ENCODE measurements around the gene P2RY8.

Gene P2RY8

DNA sequence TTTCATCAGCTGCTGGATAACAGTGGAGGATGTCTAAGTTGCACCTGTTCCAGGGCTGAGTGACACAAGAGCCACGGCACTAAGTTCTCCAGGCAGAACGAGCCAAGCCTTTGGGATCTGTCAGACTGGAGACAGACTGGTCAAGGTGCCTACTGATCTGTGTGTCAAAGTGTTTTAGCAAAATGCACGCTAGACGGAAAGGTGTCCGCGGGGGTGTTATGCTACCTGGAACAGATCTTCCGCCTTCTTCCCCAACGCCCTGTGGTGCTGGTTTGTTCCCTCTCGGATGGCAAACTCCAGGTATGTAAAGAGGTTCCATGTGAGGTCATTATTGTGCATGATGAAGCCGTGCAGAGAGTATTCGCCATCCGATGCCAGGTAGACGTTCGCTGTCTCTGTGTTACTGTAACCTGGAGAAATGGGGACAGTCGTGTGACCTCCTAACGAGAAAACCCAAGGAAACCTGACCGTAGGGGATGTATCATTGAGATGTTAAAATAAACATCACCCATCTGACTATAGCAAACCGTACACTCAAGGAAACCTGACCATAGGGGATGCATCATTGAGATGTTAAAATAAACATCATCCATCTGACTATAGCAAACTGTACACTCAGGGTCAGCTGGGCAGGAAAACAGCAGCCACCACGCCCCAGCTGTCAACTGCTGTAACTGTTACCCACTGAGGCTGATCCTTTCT is 115.4 kb downstream of the P2RY8 start:
- no peak overlapping the region for H3K4me2 ChIP-seq
- H3K27ac ChIP-seq, result no peak overlapping the region
- peaks cover 0 to 16% (median 0%) of the 10 kb centered on the region in 11 experiments; a peak in 6 of 22 replicates for H4K20me1 ChIP-seq
- peaks cover 68 to 91% (median 84%) of the 10 kb centered on the region in 11 experiments for H3K36me3 ChIP-seq
- no peak overlapping the region for H3K9ac ChIP-seq
- peaks cover 0 to 11% (median 0%) of the 10 kb centered on the region in 10 experiments; a peak in 5 of 20 replicates for H3K4me1 ChIP-seq
- no peaks in the 10 kb centered on the region for H3K27me3 ChIP-seq
- H3K9me3 ChIP-seq (replicated peaks in 1 of 11), result peaks cover 45 to 67% (median 53%) of the 10 kb centered on the region in 11 experiments
- H3K4me3 ChIP-seq, result no peak overlapping the region
- TF ChIP-seq Cebpa-rat (IDR thresholded peaks at IDR 0.05), result no peak

- peaks cover 0 to 16% (median 0%) of the 10 kb centered on the region in 11 experiments; a peak in 6 of 22 replicates for H4K20me1 ChIP-seq
- no peaks in the 10 kb centered on the region for H3K27me3 ChIP-seq
- 0 out of 22 replicates have a peak overlapping the region, but pooled peaks of 1 of the 11 experiments have one; percentile 26 for H3K27ac ChIP-seq
- TF ChIP-seq Cebpa-rat (IDR thresholded peaks at IDR 0.05), result no peak
- H3K4me1 ChIP-seq, result peaks cover 0 to 11% (median 0%) of the 10 kb centered on the region in 10 experiments; a peak in 5 of 20 replicates
- peaks cover 66 to 90% (median 83%) of the 10 kb centered on the region in 11 experiments for H3K36me3 ChIP-seq
- no peak overlapping the region for H3K9ac ChIP-seq
- no peak overlapping the region for H3K4me2 ChIP-seq
- H3K9me3 ChIP-seq (replicated peaks in 1 of 11), result peaks cover 41 to 55% (median 46%) of the 10 kb centered on the region in 11 experiments
- H3K4me3 ChIP-seq, result no peak overlapping the region
Measured at GRCh38 chrX:1420371-1420770, 116.6 kb downstream of the P2RY8 start.

DNA sequence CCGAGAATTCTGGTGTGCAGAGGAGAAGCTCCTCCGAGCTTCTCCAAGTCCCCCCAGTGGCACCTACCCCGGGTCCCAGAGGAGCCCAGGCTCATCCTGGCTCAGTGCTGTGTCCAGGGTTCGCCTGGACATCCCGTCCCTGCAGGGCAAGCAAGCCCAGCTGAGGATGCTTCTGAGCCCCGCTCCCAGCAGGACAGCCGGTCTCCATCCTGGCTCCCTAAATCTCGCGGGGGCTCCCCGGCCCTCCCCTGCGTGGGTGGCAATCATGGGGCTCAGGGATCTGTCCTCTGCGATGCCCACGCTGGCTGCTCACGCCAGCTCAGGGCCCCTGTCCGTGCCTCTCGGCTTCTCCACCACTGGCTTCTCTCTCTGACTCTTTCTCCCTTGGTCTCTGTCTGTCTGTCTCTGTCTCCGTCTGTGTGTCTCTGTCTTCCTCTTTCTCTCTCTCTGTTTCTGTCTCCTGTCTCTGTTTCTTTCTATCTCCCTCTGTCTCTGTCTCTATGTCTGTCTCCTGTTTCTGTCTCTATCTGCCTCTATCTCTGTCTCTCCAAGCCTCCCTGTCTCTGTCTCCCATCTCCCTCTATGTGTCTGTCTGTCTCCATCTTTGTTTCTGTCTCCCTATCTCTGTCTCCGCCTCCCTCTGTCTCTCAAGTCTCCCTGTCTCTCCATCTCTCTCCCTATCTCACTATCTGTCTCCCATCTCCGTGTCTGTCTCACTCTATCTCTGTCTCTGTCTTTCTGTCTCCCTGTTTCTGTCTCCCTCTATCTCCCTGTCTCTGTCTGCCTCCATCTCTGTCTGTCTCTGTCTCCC is 117.2 kb downstream of the P2RY8 start:
- Histone ChIP-seq H3K36me3 (peaks cover 60 to 85% (median 78%) of the 10 kb centered on the region in 11 experiments), H3K4me2 (no peak overlapping the region), H3K27ac (0 out of 22 replicates have a peak overlapping the region, but pooled peaks of 1 of the 11 experiments have one; percentile 26), H4K20me1 (peaks cover 0 to 16% (median 0%) of the 10 kb centered on the region in 11 experiments; a peak in 6 of 22 replicates), H3K9ac (peak overlapping the region in 1 of 11 experiments; percentile 13; a peak in 1 of 22 replicates), H3K27me3 (no peaks in the 10 kb centered on the region), H3K9me3 (replicated peaks in 1 of 11) (peaks cover 37 to 49% (median 41%) of the 10 kb centered on the region in 11 experiments), H3K4me1 (peaks cover 0 to 11% (median 0%) of the 10 kb centered on the region in 10 experiments; a peak in 5 of 20 replicates), H3K4me3 (no peak overlapping the region)
- no peak for TF ChIP-seq Cebpa-rat (IDR thresholded peaks at IDR 0.05)

GRCh38 chrX:1418901-1419544 is 118.0 kb downstream of the P2RY8 start:
- H3K9me3 ChIP-seq (replicated peaks in 1 of 11), result peaks cover 37 to 44% (median 41%) of the 10 kb centered on the region in 11 experiments
- H3K4me1 ChIP-seq, result peaks cover 0 to 16% (median 0%) of the 10 kb centered on the region in 10 experiments; a peak in 5 of 20 replicates
- 0 out of 22 replicates have a peak overlapping the region, but pooled peaks of 1 of the 11 experiments have one; percentile 13 for H3K9ac ChIP-seq
- H3K27ac ChIP-seq, result no peak overlapping the region
- peaks cover 0 to 21% (median 4%) of the 10 kb centered on the region in 11 experiments; a peak in 8 of 22 replicates for H4K20me1 ChIP-seq
- H3K36me3 ChIP-seq, result peaks cover 67 to 92% (median 83%) of the 10 kb centered on the region in 11 experiments
- H3K27me3 ChIP-seq, result no peaks in the 10 kb centered on the region
- TF ChIP-seq Cebpa-rat (IDR thresholded peaks at IDR 0.05), result no peak
- H3K4me3 ChIP-seq, result no peak overlapping the region
- H3K4me2 ChIP-seq, result no peak overlapping the region

GRCh38 chrX:1417921-1418771 is 118.8 kb downstream of the P2RY8 start:
- TF ChIP-seq Cebpa-rat (IDR thresholded peaks at IDR 0.05), result no peak
- Histone ChIP-seq H3K36me3 (peaks cover 72 to 95% (median 87%) of the 10 kb centered on the region in 11 experiments), H3K27ac (no peak overlapping the region), H3K4me2 (no peak overlapping the region), H3K9me3 (replicated peaks in 1 of 11) (peaks cover 30 to 36% (median 33%) of the 10 kb centered on the region in 11 experiments), H3K4me3 (no peak overlapping the region; a peak in 1 of 20 replicates), H3K9ac (no peak overlapping the region), H4K20me1 (peaks cover 0 to 30% (median 5%) of the 10 kb centered on the region in 11 experiments; a peak in 9 of 22 replicates), H3K27me3 (no peaks in the 10 kb centered on the region), H3K4me1 (peaks cover 0 to 16% (median 0%) of the 10 kb centered on the region in 10 experiments; a peak in 5 of 20 replicates)

DNA sequence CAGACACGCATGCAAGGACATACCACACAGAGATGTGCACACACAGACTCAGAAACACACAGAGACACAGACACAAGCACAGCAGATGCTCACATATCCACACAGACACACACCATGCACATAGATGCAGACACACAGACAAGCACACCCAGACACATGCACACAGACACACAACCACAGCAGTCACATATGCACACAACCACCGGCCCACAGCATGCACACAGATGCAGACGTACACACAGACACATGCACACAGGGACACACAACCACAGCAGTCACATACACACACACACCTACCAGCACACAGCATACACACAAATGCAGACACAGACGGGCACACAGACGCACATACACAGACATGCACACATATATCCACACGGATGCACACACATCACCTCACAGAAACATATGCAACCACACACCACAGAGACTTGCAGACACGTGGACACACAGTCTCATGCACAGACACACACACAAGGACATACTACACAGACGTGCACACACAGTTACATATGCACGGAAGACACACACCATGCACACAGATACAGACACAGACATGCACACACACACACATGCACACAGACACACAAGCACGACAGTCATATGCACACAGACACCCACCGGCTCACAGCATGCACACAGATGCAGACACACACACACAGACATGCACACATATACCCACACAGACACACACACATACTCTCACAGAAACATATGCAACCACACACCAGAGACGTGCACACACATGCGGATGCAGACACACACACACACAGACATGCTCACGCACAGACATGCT is 119.8 kb downstream of the P2RY8 start:
- Histone ChIP-seq H3K27ac (no peak overlapping the region), H3K4me2 (no peak overlapping the region), H3K4me3 (no peak overlapping the region), H4K20me1 (peaks cover 0 to 35% (median 5%) of the 10 kb centered on the region in 11 experiments; a peak in 10 of 22 replicates), H3K36me3 (peaks cover 72 to 95% (median 86%) of the 10 kb centered on the region in 11 experiments), H3K4me1 (peaks cover 0 to 16% (median 0%) of the 10 kb centered on the region in 10 experiments; a peak in 5 of 20 replicates), H3K9ac (no peak overlapping the region), H3K27me3 (no peaks in the 10 kb centered on the region), H3K9me3 (replicated peaks in 1 of 11) (peaks cover 20 to 26% (median 24%) of the 10 kb centered on the region in 11 experiments)
- no peak for TF ChIP-seq Cebpa-rat (IDR thresholded peaks at IDR 0.05)

DNA sequence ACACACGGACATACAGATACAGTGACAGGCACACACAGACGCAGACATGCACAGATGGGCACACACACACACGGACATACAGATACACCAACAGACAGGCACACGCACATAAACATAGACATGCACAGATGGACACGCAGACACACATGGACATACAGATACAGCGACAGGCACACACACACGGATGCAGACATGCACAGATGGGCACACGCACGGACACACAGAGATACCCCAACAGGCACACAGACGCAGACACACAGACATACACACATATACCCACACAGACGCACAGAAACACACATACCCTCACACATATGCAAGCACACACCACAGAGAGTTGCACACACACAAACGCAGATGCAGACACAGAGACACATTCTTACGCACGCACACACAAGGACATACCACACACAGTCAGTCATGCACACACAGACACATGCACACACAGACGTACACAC is 120.6 kb downstream of the P2RY8 start:
- Histone ChIP-seq H4K20me1 (peaks cover 0 to 41% (median 10%) of the 10 kb centered on the region in 11 experiments; a peak in 14 of 22 replicates), H3K9me3 (replicated peaks in 1 of 11) (peaks cover 12 to 18% (median 15%) of the 10 kb centered on the region in 11 experiments), H3K9ac (no peak overlapping the region), H3K36me3 (peaks cover 71 to 95% (median 86%) of the 10 kb centered on the region in 11 experiments), H3K4me1 (peaks cover 0 to 23% (median 7%) of the 10 kb centered on the region in 10 experiments; a peak in 14 of 20 replicates), H3K4me2 (no peak overlapping the region), H3K27ac (no peak overlapping the region), H3K4me3 (no peak overlapping the region), H3K27me3 (no peaks in the 10 kb centered on the region)
- no peak for TF ChIP-seq Cebpa-rat (IDR thresholded peaks at IDR 0.05)

All from BLaER1 treated with 17β-estradiol and CSF1 and Interleukin-3, amounts not matched to agents 10 nM and 100 nM (cell line).